Mesendoderm (in vitro differentiated cells): Measurements from ENCODE around the gene KATNA1.

ENCODE experiments used
- DNase-seq: peaks from one replicate; pipeline ENCODE4 v3.0.0; 2013
- H2AK5ac ChIP-seq: 2 replicates; pipeline ENCODE4 v1.6.1; 2013; ENCODE audit warnings: low read length, inconsistent platforms
- H2BK120ac ChIP-seq: 2 replicates; pipeline ENCODE4 v1.6.1; 2013; ENCODE audit warnings: low read depth, mild to moderate bottlenecking, low read length, moderate library complexity, mixed read lengths
- H2BK15ac ChIP-seq: replicated peaks from 2 replicates; pipeline ENCODE4 v1.6.1; 2013; ENCODE audit warnings: low read depth, mild to moderate bottlenecking, moderate library complexity
- H2BK5ac ChIP-seq: 2 replicates; pipeline ENCODE4 v1.6.1; 2013; ENCODE audit warnings: low read length, inconsistent platforms
- H3K18ac ChIP-seq: 2 replicates; pipeline ENCODE4 v1.6.1; 2013; ENCODE audit warnings: mild to moderate bottlenecking, low read length, mixed read lengths
- H3K23ac ChIP-seq: one replicate; pipeline ENCODE4 v1.6.1; 2013; ENCODE audit warnings: low read length
- H3K27ac ChIP-seq: 2 replicates; pipeline ENCODE4 v1.5.1; 2013; ENCODE audit warnings: low read depth, mild to moderate bottlenecking, inconsistent platforms, low read length, moderate library complexity
- H3K27me3 ChIP-seq: 2 replicates; pipeline ENCODE4 v1.6.1; 2013; ENCODE audit warnings: low read length, control low read depth, mild to moderate bottlenecking, inconsistent platforms; ENCODE audit not compliant: insufficient read depth, poor library complexity
- H3K36me3 ChIP-seq: 2 replicates; pipeline ENCODE4 v1.6.1; 2013; ENCODE audit warnings: low read length, inconsistent platforms; ENCODE audit not compliant: control insufficient read depth, insufficient read depth
- H3K4ac ChIP-seq: one replicate; pipeline ENCODE4 v1.6.1; 2013; ENCODE audit warnings: low read depth, mild to moderate bottlenecking, low read length, moderate library complexity
- H3K4me1 ChIP-seq: 2 replicates; pipeline ENCODE4 v1.6.1; 2013; ENCODE audit warnings: low read depth, low read length, inconsistent platforms; ENCODE audit not compliant: control insufficient read depth
- H3K4me2 ChIP-seq: 2 replicates; pipeline ENCODE4 v1.6.1; 2013; ENCODE audit warnings: low read length
- H3K4me3 ChIP-seq: 2 replicates; pipeline ENCODE4 v1.5.1; 2013; ENCODE audit warnings: mild to moderate bottlenecking, low read length
- H3K56ac ChIP-seq: one replicate; pipeline ENCODE4 v1.6.1; 2013; ENCODE audit warnings: low read length
- H3K79me1 ChIP-seq: 2 replicates; pipeline ENCODE4 v1.6.1; 2013; ENCODE audit warnings: low read length, inconsistent platforms
- H3K79me2 ChIP-seq: 2 replicates; pipeline ENCODE4 v1.6.1; 2013; ENCODE audit warnings: mild to moderate bottlenecking, low read length; ENCODE audit not compliant: control insufficient read depth, insufficient read depth
- H3K9ac ChIP-seq: 2 replicates; pipeline ENCODE4 v1.6.1; 2013; ENCODE audit warnings: low read length, inconsistent platforms
- H4K5ac ChIP-seq: one replicate; pipeline ENCODE4 v1.6.1; 2013; ENCODE audit warnings: low read length
- H4K8ac ChIP-seq: one replicate; pipeline ENCODE4 v1.6.1; 2013; ENCODE audit warnings: low read depth, mild to moderate bottlenecking, control low read depth, low read length, moderate library complexity
- WGBS: extraction: QIAGEN DNeasy Blood & Tissue Kit; methylation state at CpG from one replicate; pipeline ENCODE4 v1.1.7; 2013; ENCODE audit warnings: low lambda C conversion rate, missing lambda C conversion rate; ENCODE audit not compliant: insufficient coverage; ENCODE audit errors: extremely low coverage; 5-methylcytosine and 5-hydroxymethylcytosine counted together

The KATNA1 gene

GRCh38 chr6:149600508-149600907 is 48.0 kb downstream of the KATNA1 start:
- no CpG with 5 or more reads among the region's 4 CpGs for WGBS

GRCh38 chr6:149593408-149593807 is 55.1 kb downstream of the KATNA1 start:
- Histone ChIP-seq H3K79me2 (no peaks in the 10 kb centered on the region), H2BK120ac (no peak overlapping the region), H3K9ac (no peak overlapping the region), H3K23ac (no peak overlapping the region), H3K27me3 (no peaks in the 10 kb centered on the region), H3K79me1 (no peaks in the 10 kb centered on the region), H3K4me2 (no peak overlapping the region), H3K4ac (no peak overlapping the region), H3K36me3 (peaks cover 6% of the 10 kb centered on the region), H3K4me3 (no peak overlapping the region), H2BK15ac (no peak overlapping the region), H3K56ac (no peak overlapping the region), H4K5ac (no peak overlapping the region), H3K27ac (no peak overlapping the region), H2BK5ac (no peak overlapping the region), H4K8ac (no peak overlapping the region), H2AK5ac (no peak overlapping the region), H3K4me1 (no peaks in the 10 kb centered on the region), H3K18ac (no peak overlapping the region)
- DNase-seq, result no peak
- no CpG with 5 or more reads among the region's 1 CpG for WGBS

More at GRCh38 chr6:149600508-149600907, 48.0 kb downstream of the KATNA1 start:
- Histone ChIP-seq H3K9ac (no peak overlapping the region), H3K4me2 (no peak overlapping the region), H3K4ac (no peak overlapping the region), H2BK5ac (no peak overlapping the region), H3K27me3 (no peaks in the 10 kb centered on the region), H2BK15ac (no peak overlapping the region), H3K79me1 (no peaks in the 10 kb centered on the region), H3K27ac (no peak overlapping the region), H3K4me3 (no peak overlapping the region), H3K23ac (no peak overlapping the region), H2AK5ac (no peak overlapping the region), H2BK120ac (no peak overlapping the region), H4K5ac (no peak overlapping the region), H3K56ac (no peak overlapping the region), H3K79me2 (no peaks in the 10 kb centered on the region), H3K4me1 (no peaks in the 10 kb centered on the region), H3K18ac (no peak overlapping the region), H4K8ac (no peak overlapping the region), H3K36me3 (peaks cover 4% of the 10 kb centered on the region)
- DNase-seq, result no peak

GRCh38 chr6:149592983-149593382 is 55.5 kb downstream of the KATNA1 start:
- Histone ChIP-seq H3K18ac (no peak overlapping the region), H2BK5ac (no peak overlapping the region), H3K4me2 (no peak overlapping the region), H3K79me1 (no peaks in the 10 kb centered on the region), H3K9ac (no peak overlapping the region), H4K8ac (no peak overlapping the region), H3K79me2 (no peaks in the 10 kb centered on the region), H4K5ac (no peak overlapping the region), H3K36me3 (peaks cover 6% of the 10 kb centered on the region), H3K56ac (no peak overlapping the region), H2AK5ac (no peak overlapping the region), H2BK15ac (no peak overlapping the region), H3K27me3 (no peaks in the 10 kb centered on the region), H3K4ac (no peak overlapping the region), H3K4me1 (no peaks in the 10 kb centered on the region), H3K23ac (no peak overlapping the region), H3K4me3 (no peak overlapping the region), H2BK120ac (no peak overlapping the region), H3K27ac (no peak overlapping the region)
- no peak for DNase-seq
- no CpG with 5 or more reads among the region's 2 CpGs for WGBS

- no peak overlapping the region for H2BK120ac ChIP-seq
- no peaks in the 10 kb centered on the region for H3K36me3 ChIP-seq
- H3K4ac ChIP-seq, result no peak overlapping the region
These were observed 62.4 kb downstream of the KATNA1 start for GRCh38 chr6:149586149-149586548.

GRCh38 chr6:149581349-149581748 is 67.2 kb downstream of the KATNA1 start:
- Histone ChIP-seq H3K56ac (no peak overlapping the region), H3K18ac (no peak overlapping the region), H2BK5ac (no peak overlapping the region), H2BK15ac (no peak overlapping the region), H3K23ac (no peak overlapping the region), H3K4me3 (no peak overlapping the region), H4K8ac (no peak overlapping the region), H3K79me2 (no peaks in the 10 kb centered on the region), H3K4me1 (no peaks in the 10 kb centered on the region), H4K5ac (no peak overlapping the region), H3K9ac (no peak overlapping the region), H2BK120ac (no peak overlapping the region), H2AK5ac (no peak overlapping the region), H3K4ac (no peak overlapping the region), H3K27ac (no peak overlapping the region), H3K79me1 (no peaks in the 10 kb centered on the region), H3K27me3 (no peaks in the 10 kb centered on the region), H3K4me2 (no peak overlapping the region), H3K36me3 (peaks cover 1% of the 10 kb centered on the region)
- WGBS, result no CpG with 5 or more reads among the region's 5 CpGs
- no peak for DNase-seq

More at GRCh38 chr6:149586149-149586548, 62.4 kb downstream of the KATNA1 start:
- no peak overlapping the region for H3K4me2 ChIP-seq
- no peak overlapping the region for H3K27ac ChIP-seq
- DNase-seq, result peak; percentile 18
- no peak overlapping the region for H3K9ac ChIP-seq
- no peak overlapping the region for H4K5ac ChIP-seq
- H3K79me1 ChIP-seq, result no peaks in the 10 kb centered on the region
- no peak overlapping the region for H3K18ac ChIP-seq
- WGBS, result no CpG with 5 or more reads among the region's 2 CpGs
- H3K4me3 ChIP-seq, result no peak overlapping the region
- H2BK15ac ChIP-seq, result no peak overlapping the region
- H3K56ac ChIP-seq, result no peak overlapping the region
- H2AK5ac ChIP-seq, result no peak overlapping the region
- H3K27me3 ChIP-seq, result no peaks in the 10 kb centered on the region
- no peaks in the 10 kb centered on the region for H3K79me2 ChIP-seq
- H3K23ac ChIP-seq, result no peak overlapping the region
- no peak overlapping the region for H2BK5ac ChIP-seq
- no peaks in the 10 kb centered on the region for H3K4me1 ChIP-seq
- H4K8ac ChIP-seq, result no peak overlapping the region

- Histone ChIP-seq H3K27me3 (no peaks in the 10 kb centered on the region), H3K36me3 (peaks cover 1% of the 10 kb centered on the region), H3K18ac (no peak overlapping the region), H3K9ac (no peak overlapping the region), H4K5ac (no peak overlapping the region), H3K79me1 (no peaks in the 10 kb centered on the region), H2BK120ac (no peak overlapping the region), H3K4ac (no peak overlapping the region), H2AK5ac (no peak overlapping the region), H3K27ac (no peak overlapping the region), H3K4me1 (no peaks in the 10 kb centered on the region), H3K23ac (no peak overlapping the region), H3K56ac (no peak overlapping the region), H2BK15ac (no peak overlapping the region), H2BK5ac (no peak overlapping the region), H4K8ac (no peak overlapping the region), H3K4me2 (no peak overlapping the region), H3K4me3 (no peak overlapping the region), H3K79me2 (no peaks in the 10 kb centered on the region)
- WGBS, result no CpG with 5 or more reads among the region's 5 CpGs
- no peak for DNase-seq
These were observed 67.6 kb downstream of the KATNA1 start for GRCh38 chr6:149580880-149581279.
